ENCODE measurements around the gene TATDN3.

TATDN3 gene

GRCh38 chr1:212752252-212752933 is 39.3 kb upstream of the TATDN3 start:
- no peak overlapping the region for H3K27ac Mint-ChIP-seq

GRCh38 chr1:212752934-212753497 is 38.7 kb upstream of the TATDN3 start:
- peaks cover 18% of the 10 kb centered on the region for H3K4me1 Mint-ChIP-seq
- no peaks in the 10 kb centered on the region for H3K9me3 Mint-ChIP-seq
- DNase-seq = no peak
- TF ChIP-seq CTCF (IDR thresholded peaks at IDR 0.05) = no peak
- H3K36me3 Mint-ChIP-seq (ENCODE audit: low read depth) = peaks cover 17% of the 10 kb centered on the region
- H3K27ac Mint-ChIP-seq = peak overlapping the region; percentile 15
- no peak overlapping the region for H3K4me3 Mint-ChIP-seq
- no peaks in the 10 kb centered on the region for H3K27me3 Mint-ChIP-seq (ENCODE audit: low read depth, poor library complexity)

More at GRCh38 chr1:212752252-212752933, 39.3 kb upstream of the TATDN3 start:
- Mint-ChIP-seq H3K4me1 (peaks cover 18% of the 10 kb centered on the region), H3K36me3 (ENCODE audit: low read depth) (peaks cover 11% of the 10 kb centered on the region), H3K4me3 (no peak overlapping the region), H3K9me3 (no peaks in the 10 kb centered on the region), H3K27me3 (ENCODE audit: low read depth, poor library complexity) (no peaks in the 10 kb centered on the region)
- no peak for DNase-seq
- TF ChIP-seq CTCF (IDR thresholded peaks at IDR 0.05) = no peak

GRCh38 chr1:212753749-212754148 is 37.9 kb upstream of the TATDN3 start:
- Mint-ChIP-seq H3K27ac (no peak overlapping the region), H3K27me3 (ENCODE audit: low read depth, poor library complexity) (no peaks in the 10 kb centered on the region), H3K4me3 (no peak overlapping the region), H3K36me3 (ENCODE audit: low read depth) (peaks cover 18% of the 10 kb centered on the region), H3K9me3 (no peaks in the 10 kb centered on the region), H3K4me1 (peaks cover 18% of the 10 kb centered on the region)
- no peak for DNase-seq
- no peak for TF ChIP-seq CTCF (IDR thresholded peaks at IDR 0.05)

- no peaks in the 10 kb centered on the region for H3K9me3 Mint-ChIP-seq
- H3K27ac Mint-ChIP-seq = no peak overlapping the region
- peaks cover 19% of the 10 kb centered on the region for H3K36me3 Mint-ChIP-seq (ENCODE audit: low read depth)
- no peak for TF ChIP-seq CTCF (IDR thresholded peaks at IDR 0.05)
- H3K27me3 Mint-ChIP-seq (ENCODE audit: low read depth, poor library complexity) = no peaks in the 10 kb centered on the region
- peaks cover 18% of the 10 kb centered on the region for H3K4me1 Mint-ChIP-seq
- no peak overlapping the region for H3K4me3 Mint-ChIP-seq
- DNase-seq = no peak
Observed at GRCh38 chr1:212754193-212754592, 37.5 kb upstream of the TATDN3 start.

- Mint-ChIP-seq H3K27ac (no peak overlapping the region), H3K36me3 (ENCODE audit: low read depth) (peaks cover 23% of the 10 kb centered on the region), H3K9me3 (no peaks in the 10 kb centered on the region), H3K27me3 (ENCODE audit: low read depth, poor library complexity) (no peaks in the 10 kb centered on the region), H3K4me1 (peaks cover 18% of the 10 kb centered on the region), H3K4me3 (no peak overlapping the region)
- no peak for DNase-seq
- no peak for TF ChIP-seq CTCF (IDR thresholded peaks at IDR 0.05)
Observed at GRCh38 chr1:212754680-212755079, 37.0 kb upstream of the TATDN3 start.

GRCh38 chr1:212759683-212760082 is 32.0 kb upstream of the TATDN3 start:
- peaks cover 60% of the 10 kb centered on the region for H3K36me3 Mint-ChIP-seq (ENCODE audit: low read depth)
- H3K4me3 Mint-ChIP-seq = no peak overlapping the region
- no peaks in the 10 kb centered on the region for H3K27me3 Mint-ChIP-seq (ENCODE audit: low read depth, poor library complexity)
- no peaks in the 10 kb centered on the region for H3K4me1 Mint-ChIP-seq
- no peak for DNase-seq
- H3K9me3 Mint-ChIP-seq = no peaks in the 10 kb centered on the region
- TF ChIP-seq CTCF (IDR thresholded peaks at IDR 0.05) = no peak
- H3K27ac Mint-ChIP-seq = no peak overlapping the region

Measured in nephron progenitor cell (in vitro differentiated cells).